ENCODE results near the gene ELP4. TPM values are rescaled to one million over a fixed set of nuclear protein-coding genes. Genes with fewer than 3 reads are reported as not detected.

Gene ELP4
- polyA plus RNA-seq, 2 donors = 8.8 to 15.5 TPM

- no peak overlapping the region for H3K4me3 ChIP-seq (ENCODE audit: low read depth in 1 of 2, low read length in 2 of 2)
- peaks cover 4 to 13% of the 10 kb centered on the region in 2 donors for H3K4me1 ChIP-seq (ENCODE audit: control insufficient read depth in 2 of 2, insufficient read depth in 2 of 2, low read length in 1 of 2)
Observed at GRCh38 chr11:31820438-31820818, 310.9 kb downstream of the ELP4 start.

GRCh38 chr11:31821235-31821764 is 311.7 kb downstream of the ELP4 start:
- peaks cover 4 to 9% of the 10 kb centered on the region in 2 donors for H3K4me1 ChIP-seq (ENCODE audit: control insufficient read depth in 2 of 2, insufficient read depth in 2 of 2, low read length in 1 of 2)
- peaks cover 18 to 63% of the 10 kb centered on the region in 2 donors for H3K27me3 ChIP-seq (ENCODE audit: control insufficient read depth in 1 of 2, insufficient read depth in 2 of 2, low read length in 2 of 2)
- H3K4me3 ChIP-seq (ENCODE audit: low read depth in 1 of 2, low read length in 2 of 2) = no peak overlapping the region
- no peak overlapping the region for H3K27ac ChIP-seq (ENCODE audit: low read depth in 2 of 2, low read length in 1 of 2)
- no peaks in the 10 kb centered on the region for H3K36me3 ChIP-seq (ENCODE audit: control insufficient read depth in 2 of 2, insufficient read depth in 2 of 2, low read length in 1 of 2)
- H3K9me3 ChIP-seq (ENCODE audit: control insufficient read depth in 2 of 2, insufficient read depth in 1 of 2, low read depth in 1 of 2, low read length in 1 of 2) = peaks cover 4 to 14% of the 10 kb centered on the region in 2 donors
- WGBS, 2 donors = 14 to 17% methylated on average over 5 of the region's 5 CpGs

More at GRCh38 chr11:31820438-31820818, 310.9 kb downstream of the ELP4 start:
- Histone ChIP-seq H3K36me3 (ENCODE audit: control insufficient read depth in 2 of 2, insufficient read depth in 2 of 2, low read length in 1 of 2) (no peaks in the 10 kb centered on the region), H3K9me3 (ENCODE audit: control insufficient read depth in 2 of 2, insufficient read depth in 1 of 2, low read depth in 1 of 2, low read length in 1 of 2) (peaks cover 4 to 12% of the 10 kb centered on the region in 2 donors), H3K27ac (ENCODE audit: low read depth in 2 of 2, low read length in 1 of 2) (no peak overlapping the region), H3K27me3 (ENCODE audit: control insufficient read depth in 1 of 2, insufficient read depth in 2 of 2, low read length in 2 of 2) (peaks cover 18 to 72% of the 10 kb centered on the region in 2 donors)
- 10 to 17% methylated on average over 15 of the region's 15 CpGs for WGBS, 2 donors

- Histone ChIP-seq H3K27ac (ENCODE audit: low read depth in 2 of 2, low read length in 1 of 2) (no peak overlapping the region), H3K36me3 (ENCODE audit: control insufficient read depth in 2 of 2, insufficient read depth in 2 of 2, low read length in 1 of 2) (no peaks in the 10 kb centered on the region), H3K27me3 (ENCODE audit: control insufficient read depth in 1 of 2, insufficient read depth in 2 of 2, low read length in 2 of 2) (peaks cover 18 to 60% of the 10 kb centered on the region in 2 donors), H3K9me3 (ENCODE audit: control insufficient read depth in 2 of 2, insufficient read depth in 1 of 2, low read depth in 1 of 2, low read length in 1 of 2) (peaks cover 4 to 14% of the 10 kb centered on the region in 2 donors), H3K4me1 (ENCODE audit: control insufficient read depth in 2 of 2, insufficient read depth in 2 of 2, low read length in 1 of 2) (peaks cover 4 to 6% of the 10 kb centered on the region in 2 donors), H3K4me3 (ENCODE audit: low read depth in 1 of 2, low read length in 2 of 2) (no peak overlapping the region)
- WGBS, 2 donors = 18 to 20% methylated on average over 8 of the region's 8 CpGs
Observed at GRCh38 chr11:31821766-31822165, 312.2 kb downstream of the ELP4 start.

GRCh38 chr11:31822175-31822926 is 312.8 kb downstream of the ELP4 start:
- peaks cover 3% of the 10 kb centered on the region in 2 donors for H3K4me1 ChIP-seq (ENCODE audit: control insufficient read depth in 2 of 2, insufficient read depth in 2 of 2, low read length in 1 of 2)
- 35 to 48% methylated on average over 17 of the region's 17 CpGs for WGBS, 2 donors
- H3K27me3 ChIP-seq (ENCODE audit: control insufficient read depth in 1 of 2, insufficient read depth in 2 of 2, low read length in 2 of 2) = peaks cover 18 to 60% of the 10 kb centered on the region in 2 donors
- no peaks in the 10 kb centered on the region for H3K36me3 ChIP-seq (ENCODE audit: control insufficient read depth in 2 of 2, insufficient read depth in 2 of 2, low read length in 1 of 2)
- peaks cover 4 to 14% of the 10 kb centered on the region in 2 donors for H3K9me3 ChIP-seq (ENCODE audit: control insufficient read depth in 2 of 2, insufficient read depth in 1 of 2, low read depth in 1 of 2, low read length in 1 of 2)
- no peak overlapping the region for H3K4me3 ChIP-seq (ENCODE audit: low read depth in 1 of 2, low read length in 2 of 2)
- H3K27ac ChIP-seq (ENCODE audit: low read depth in 2 of 2, low read length in 1 of 2) = no peak overlapping the region

GRCh38 chr11:31822927-31823643 is 313.5 kb downstream of the ELP4 start:
- Histone ChIP-seq H3K27me3 (ENCODE audit: control insufficient read depth in 1 of 2, insufficient read depth in 2 of 2, low read length in 2 of 2) (peaks cover 18 to 59% of the 10 kb centered on the region in 2 donors), H3K4me3 (ENCODE audit: low read depth in 1 of 2, low read length in 2 of 2) (no peak overlapping the region), H3K9me3 (ENCODE audit: control insufficient read depth in 2 of 2, insufficient read depth in 1 of 2, low read depth in 1 of 2, low read length in 1 of 2) (peaks cover 4 to 12% of the 10 kb centered on the region in 2 donors), H3K27ac (ENCODE audit: low read depth in 2 of 2, low read length in 1 of 2) (no peak overlapping the region), H3K36me3 (ENCODE audit: control insufficient read depth in 2 of 2, insufficient read depth in 2 of 2, low read length in 1 of 2) (no peaks in the 10 kb centered on the region), H3K4me1 (ENCODE audit: control insufficient read depth in 2 of 2, insufficient read depth in 2 of 2, low read length in 1 of 2) (peaks cover 0 to 3% of the 10 kb centered on the region in 2 donors)
- 51 to 52% methylated on average over 12 to 14 of the region's 14 CpGs for WGBS, 2 donors

GRCh38 chr11:31823644-31824331 is 314.2 kb downstream of the ELP4 start:
- H3K36me3 ChIP-seq (ENCODE audit: control insufficient read depth in 2 of 2, insufficient read depth in 2 of 2, low read length in 1 of 2) = no peaks in the 10 kb centered on the region
- no peak overlapping the region for H3K27ac ChIP-seq (ENCODE audit: low read depth in 2 of 2, low read length in 1 of 2)
- peaks cover 0 to 3% of the 10 kb centered on the region in 2 donors for H3K4me1 ChIP-seq (ENCODE audit: control insufficient read depth in 2 of 2, insufficient read depth in 2 of 2, low read length in 1 of 2)
- H3K27me3 ChIP-seq (ENCODE audit: control insufficient read depth in 1 of 2, insufficient read depth in 2 of 2, low read length in 2 of 2) = peaks cover 18 to 54% of the 10 kb centered on the region in 2 donors
- peaks cover 4 to 10% of the 10 kb centered on the region in 2 donors for H3K9me3 ChIP-seq (ENCODE audit: control insufficient read depth in 2 of 2, insufficient read depth in 1 of 2, low read depth in 1 of 2, low read length in 1 of 2)
- H3K4me3 ChIP-seq (ENCODE audit: low read depth in 1 of 2, low read length in 2 of 2) = no peak overlapping the region
- WGBS, 2 donors = 18 to 29% methylated on average over 21 to 24 of the region's 24 CpGs

GRCh38 chr11:31824332-31824878 is 314.8 kb downstream of the ELP4 start:
- H3K27ac ChIP-seq (ENCODE audit: low read depth in 2 of 2, low read length in 1 of 2) = no peak overlapping the region
- 13 to 16% methylated on average over 18 of the region's 18 CpGs for WGBS, 2 donors
- no peaks in the 10 kb centered on the region for H3K36me3 ChIP-seq (ENCODE audit: control insufficient read depth in 2 of 2, insufficient read depth in 2 of 2, low read length in 1 of 2)
- peaks cover 0 to 3% of the 10 kb centered on the region in 2 donors for H3K4me1 ChIP-seq (ENCODE audit: control insufficient read depth in 2 of 2, insufficient read depth in 2 of 2, low read length in 1 of 2)
- no peak overlapping the region for H3K4me3 ChIP-seq (ENCODE audit: low read depth in 1 of 2, low read length in 2 of 2)
- H3K27me3 ChIP-seq (ENCODE audit: control insufficient read depth in 1 of 2, insufficient read depth in 2 of 2, low read length in 2 of 2) = peaks cover 12 to 53% of the 10 kb centered on the region in 2 donors
- peaks cover 4 to 10% of the 10 kb centered on the region in 2 donors for H3K9me3 ChIP-seq (ENCODE audit: control insufficient read depth in 2 of 2, insufficient read depth in 1 of 2, low read depth in 1 of 2, low read length in 1 of 2)

- Histone ChIP-seq H3K4me1 (ENCODE audit: control insufficient read depth in 2 of 2, insufficient read depth in 2 of 2, low read length in 1 of 2) (peaks cover 0 to 3% of the 10 kb centered on the region in 2 donors), H3K27ac (ENCODE audit: low read depth in 2 of 2, low read length in 1 of 2) (no peak overlapping the region), H3K36me3 (ENCODE audit: control insufficient read depth in 2 of 2, insufficient read depth in 2 of 2, low read length in 1 of 2) (no peaks in the 10 kb centered on the region), H3K4me3 (ENCODE audit: low read depth in 1 of 2, low read length in 2 of 2) (no peak overlapping the region), H3K27me3 (ENCODE audit: control insufficient read depth in 1 of 2, insufficient read depth in 2 of 2, low read length in 2 of 2) (peaks cover 7 to 47% of the 10 kb centered on the region in 2 donors), H3K9me3 (ENCODE audit: control insufficient read depth in 2 of 2, insufficient read depth in 1 of 2, low read depth in 1 of 2, low read length in 1 of 2) (peaks cover 0 to 10% of the 10 kb centered on the region in 2 donors)
- WGBS, 2 donors = 14 to 17% methylated on average over 45 to 52 of the region's 52 CpGs
Observed at GRCh38 chr11:31824879-31825837, 315.6 kb downstream of the ELP4 start.

All from esophagus (tissue), 2 donors.